ENCODE measurements around the gene SMIM38.

DNA sequence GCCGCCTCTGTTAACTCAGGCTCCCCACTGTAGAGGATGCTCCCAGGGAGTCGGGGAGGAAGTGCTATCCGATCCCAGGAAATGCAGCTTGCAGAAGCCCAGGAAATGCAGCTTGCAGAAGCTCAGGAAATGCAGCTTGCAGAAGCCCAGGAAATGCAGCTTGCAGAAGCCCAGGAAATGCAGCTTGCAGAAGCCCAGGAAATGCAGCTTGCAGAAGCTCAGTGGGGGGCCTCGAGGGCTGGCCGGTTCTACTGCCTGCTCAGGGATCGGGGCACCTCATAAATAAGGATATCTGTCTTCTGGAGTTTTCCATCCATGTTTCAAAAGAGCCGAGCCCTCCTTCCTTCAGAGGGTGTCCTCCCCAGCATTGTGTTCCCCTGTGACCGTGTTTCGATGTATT lies 25.1 kb upstream of the SMIM38 start:
- TF ChIP-seq POLR2AphosphoS5 (IDR thresholded peaks at IDR 0.05; ENCODE audit: low read depth, low read length) = no peak
- TF ChIP-seq TAF1 (IDR thresholded peaks at IDR 0.05; ENCODE audit: borderline replicate concordance, insufficient read depth, low read length) = no peak
- TF ChIP-seq, protein P1, sequence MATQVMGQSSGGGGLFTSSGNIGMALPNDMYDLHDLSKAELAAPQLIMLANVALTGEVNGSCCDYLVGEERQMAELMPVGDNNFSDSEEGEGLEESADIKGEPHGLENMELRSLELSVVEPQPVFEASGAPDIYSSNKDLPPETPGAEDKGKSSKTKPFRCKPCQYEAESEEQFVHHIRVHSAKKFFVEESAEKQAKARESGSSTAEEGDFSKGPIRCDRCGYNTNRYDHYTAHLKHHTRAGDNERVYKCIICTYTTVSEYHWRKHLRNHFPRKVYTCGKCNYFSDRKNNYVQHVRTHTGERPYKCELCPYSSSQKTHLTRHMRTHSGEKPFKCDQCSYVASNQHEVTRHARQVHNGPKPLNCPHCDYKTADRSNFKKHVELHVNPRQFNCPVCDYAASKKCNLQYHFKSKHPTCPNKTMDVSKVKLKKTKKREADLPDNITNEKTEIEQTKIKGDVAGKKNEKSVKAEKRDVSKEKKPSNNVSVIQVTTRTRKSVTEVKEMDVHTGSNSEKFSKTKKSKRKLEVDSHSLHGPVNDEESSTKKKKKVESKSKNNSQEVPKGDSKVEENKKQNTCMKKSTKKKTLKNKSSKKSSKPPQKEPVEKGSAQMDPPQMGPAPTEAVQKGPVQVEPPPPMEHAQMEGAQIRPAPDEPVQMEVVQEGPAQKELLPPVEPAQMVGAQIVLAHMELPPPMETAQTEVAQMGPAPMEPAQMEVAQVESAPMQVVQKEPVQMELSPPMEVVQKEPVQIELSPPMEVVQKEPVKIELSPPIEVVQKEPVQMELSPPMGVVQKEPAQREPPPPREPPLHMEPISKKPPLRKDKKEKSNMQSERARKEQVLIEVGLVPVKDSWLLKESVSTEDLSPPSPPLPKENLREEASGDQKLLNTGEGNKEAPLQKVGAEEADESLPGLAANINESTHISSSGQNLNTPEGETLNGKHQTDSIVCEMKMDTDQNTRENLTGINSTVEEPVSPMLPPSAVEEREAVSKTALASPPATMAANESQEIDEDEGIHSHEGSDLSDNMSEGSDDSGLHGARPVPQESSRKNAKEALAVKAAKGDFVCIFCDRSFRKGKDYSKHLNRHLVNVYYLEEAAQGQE (IDR thresholded peaks at IDR 0.05; ENCODE audit: insufficient read depth in 1 of 2, low read depth in 2 of 2, low read length in 2 of 2) = no peak

Data from PFSK-1 (cell line).